DND-41 (cell line): Measurements from ENCODE around the gene PLXNB3.
A peak's percentile ranks its signal among the peaks of the same experiment; 100 is the strongest.

Experiments
- ATAC-seq: fragments of 200-7000 bp; cut with Tn5 transposase; 3 replicates; pipeline ENCODE4 v1.9.1; 2021; ENCODE audit warnings: low read depth; ENCODE audit not compliant: insufficient read depth
- DNase-seq: peaks from one replicate; pipeline ENCODE4 v3.0.0-alpha.2; 2020
- H2AFZ ChIP-seq: 2 replicates; pipeline ENCODE4 v1.6.0; 2012; ENCODE audit warnings: low read depth, low read length
- H3K27ac ChIP-seq: 2 replicates; pipeline ENCODE4 v1.5.1; 2012; ENCODE audit warnings: low read length, inconsistent platforms
- H3K27me3 ChIP-seq: fragments of 200-600 bp; sonication (generic); 2 replicates; pipeline ENCODE4 v1.6.0; 2012; ENCODE audit warnings: low read length, mild to moderate bottlenecking, inconsistent platforms; ENCODE audit not compliant: insufficient read depth, poor library complexity
- H3K36me3 ChIP-seq: 2 replicates; pipeline ENCODE4 v1.5.1; 2012; ENCODE audit warnings: low read length, inconsistent platforms; ENCODE audit not compliant: insufficient read depth
- H3K4me1 ChIP-seq: 2 replicates; pipeline ENCODE4 v1.5.1; 2012; ENCODE audit warnings: mild to moderate bottlenecking, low read length; ENCODE audit not compliant: insufficient read depth
- H3K4me2 ChIP-seq: 2 replicates; pipeline ENCODE4 v1.6.0; 2012; ENCODE audit warnings: mild to moderate bottlenecking, moderate library complexity, low read length, inconsistent platforms; ENCODE audit not compliant: insufficient read depth
- H3K4me3 ChIP-seq, 2 experiments: fragments of 200-600 bp in 1 of 2; shearing (Covaris generic) in 1 of 2; 2 replicates each; pipeline ENCODE4 v1.5.1; 2012 to 2016; ENCODE audit warnings: inconsistent platforms in 2 of 2, low read length in 2 of 2, mild to moderate bottlenecking in 2 of 2, low read depth in 1 of 2, moderate library complexity in 1 of 2
- H3K79me2 ChIP-seq: 2 replicates; pipeline ENCODE4 v1.6.0; 2012; ENCODE audit warnings: low read length, inconsistent platforms; ENCODE audit not compliant: insufficient read depth
- H3K9ac ChIP-seq: 2 replicates; pipeline ENCODE4 v1.6.0; 2012; ENCODE audit warnings: low read depth, mild to moderate bottlenecking, inconsistent platforms, low read length, moderate library complexity
- H3K9me3 ChIP-seq: 2 replicates; pipeline ENCODE4 v1.5.1; 2012; ENCODE audit warnings: low read length, moderate library complexity, mild to moderate bottlenecking, inconsistent platforms; ENCODE audit not compliant: insufficient read depth, severe bottlenecking
- H4K20me1 ChIP-seq: 2 replicates; pipeline ENCODE4 v1.6.0; 2012; ENCODE audit warnings: low read length; ENCODE audit not compliant: insufficient read depth
- EZH2 ChIP-seq: IDR thresholded peaks from 3 replicates; pipeline ENCODE4 v1.6.1; 2012; ENCODE audit warnings: borderline replicate concordance, low read depth, mild to moderate bottlenecking, moderate library complexity, low read length, inconsistent platforms; ENCODE audit not compliant: severe bottlenecking
- TF ChIP-seq, protein P1 (sequence below): IDR thresholded peaks from 2 replicates; pipeline ENCODE4 v1.5.1; 2012; ENCODE audit warnings: borderline replicate concordance, low read length, moderate library complexity, mild to moderate bottlenecking; ENCODE audit not compliant: poor library complexity, severe bottlenecking; ENCODE audit errors: extremely low read depth

Gene PLXNB3

DNA sequence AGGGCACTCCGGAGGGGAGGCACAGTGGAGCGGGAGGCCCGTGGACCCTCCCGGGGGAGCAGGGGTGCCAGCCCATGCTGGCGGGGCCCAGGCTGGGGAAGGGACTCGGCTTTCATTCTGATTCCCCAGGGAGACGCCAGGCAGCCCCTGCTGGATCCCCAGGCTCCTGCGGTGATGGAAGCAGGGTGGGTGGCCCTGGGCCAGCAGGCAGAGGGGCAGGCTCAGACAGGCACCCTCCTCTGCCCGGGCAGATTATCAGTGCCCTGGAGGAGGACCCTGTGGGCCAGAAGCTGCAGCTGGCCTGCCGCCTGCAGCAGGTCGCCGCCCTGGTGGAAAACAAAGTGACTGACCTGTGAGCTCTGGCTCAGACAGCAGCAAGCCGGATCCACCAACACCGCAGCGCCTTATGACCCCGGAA, 14.6 kb downstream of the PLXNB3 start:
- no peaks in the 10 kb centered on the region for H3K9me3 ChIP-seq

DNA sequence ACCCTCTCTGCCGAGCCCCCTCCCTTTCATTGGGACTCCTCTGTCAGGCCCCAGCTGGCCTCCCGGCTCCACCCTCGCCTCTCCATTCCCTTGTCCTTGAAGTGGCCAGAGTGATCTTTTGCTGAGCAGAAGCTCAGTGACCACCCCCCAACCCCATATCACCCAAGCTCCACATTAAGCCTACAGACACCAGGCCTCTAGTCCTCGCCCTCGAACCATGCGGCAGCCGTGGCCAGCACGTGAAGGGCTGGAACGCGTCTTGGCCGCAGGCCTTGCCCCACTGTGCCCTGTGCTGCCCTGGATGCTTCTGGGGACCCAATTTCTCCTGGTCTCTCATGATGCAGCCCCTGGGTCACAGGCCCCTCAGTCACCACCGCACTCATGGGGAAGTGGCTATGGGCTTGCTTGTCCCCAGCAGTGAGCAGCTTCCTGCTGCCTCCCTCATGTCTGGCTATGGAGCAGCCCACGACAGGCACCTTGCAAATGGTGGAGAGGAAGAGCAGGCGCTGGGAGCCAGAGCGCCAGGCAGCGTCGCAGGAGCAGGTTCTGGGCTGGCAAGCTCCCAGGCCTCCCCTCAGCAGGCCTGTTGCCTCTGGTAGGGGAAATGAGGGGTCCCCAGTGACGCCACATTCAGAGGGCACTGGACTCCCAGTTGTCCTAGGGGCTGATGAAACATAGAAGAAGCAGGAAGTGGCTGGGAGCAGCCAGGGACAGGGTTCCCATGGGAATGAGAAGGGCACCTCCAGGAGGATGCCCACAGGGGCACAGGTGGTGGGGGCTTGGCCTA, 16.0 kb downstream of the PLXNB3 start:
- Histone ChIP-seq H3K79me2 (no peaks in the 10 kb centered on the region), H3K27me3 (no peaks in the 10 kb centered on the region), H3K27ac (no peak overlapping the region), H3K4me2 (no peak overlapping the region), H3K4me3 (no peak overlapping the region), H4K20me1 (no peaks in the 10 kb centered on the region), H3K9me3 (no peaks in the 10 kb centered on the region), H3K36me3 (no peaks in the 10 kb centered on the region), H3K4me1 (no peaks in the 10 kb centered on the region), H2AFZ (no peak overlapping the region), H3K9ac (no peak overlapping the region)
- DNase-seq (no peak), ATAC-seq (0 out of 3 replicates have a peak, but pooled peaks have one; percentile 10)
- TF ChIP-seq EZH2: no peak
- TF ChIP-seq, protein P1, sequence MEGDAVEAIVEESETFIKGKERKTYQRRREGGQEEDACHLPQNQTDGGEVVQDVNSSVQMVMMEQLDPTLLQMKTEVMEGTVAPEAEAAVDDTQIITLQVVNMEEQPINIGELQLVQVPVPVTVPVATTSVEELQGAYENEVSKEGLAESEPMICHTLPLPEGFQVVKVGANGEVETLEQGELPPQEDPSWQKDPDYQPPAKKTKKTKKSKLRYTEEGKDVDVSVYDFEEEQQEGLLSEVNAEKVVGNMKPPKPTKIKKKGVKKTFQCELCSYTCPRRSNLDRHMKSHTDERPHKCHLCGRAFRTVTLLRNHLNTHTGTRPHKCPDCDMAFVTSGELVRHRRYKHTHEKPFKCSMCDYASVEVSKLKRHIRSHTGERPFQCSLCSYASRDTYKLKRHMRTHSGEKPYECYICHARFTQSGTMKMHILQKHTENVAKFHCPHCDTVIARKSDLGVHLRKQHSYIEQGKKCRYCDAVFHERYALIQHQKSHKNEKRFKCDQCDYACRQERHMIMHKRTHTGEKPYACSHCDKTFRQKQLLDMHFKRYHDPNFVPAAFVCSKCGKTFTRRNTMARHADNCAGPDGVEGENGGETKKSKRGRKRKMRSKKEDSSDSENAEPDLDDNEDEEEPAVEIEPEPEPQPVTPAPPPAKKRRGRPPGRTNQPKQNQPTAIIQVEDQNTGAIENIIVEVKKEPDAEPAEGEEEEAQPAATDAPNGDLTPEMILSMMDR: no peak

More for the DNA sequence above, 14.6 kb downstream of the PLXNB3 start:
- no peak overlapping the region for H3K9ac ChIP-seq
- no peaks in the 10 kb centered on the region for H4K20me1 ChIP-seq
- no peaks in the 10 kb centered on the region for H3K4me1 ChIP-seq
- no peaks in the 10 kb centered on the region for H3K79me2 ChIP-seq
- DNase-seq (no peak), ATAC-seq (no peak; the same call in 2 of the 3 replicates)
- H3K4me3 ChIP-seq: no peak overlapping the region
- no peaks in the 10 kb centered on the region for H3K27me3 ChIP-seq
- no peak overlapping the region for H3K27ac ChIP-seq
- TF ChIP-seq, protein P1: peak; percentile 31
- TF ChIP-seq EZH2: no peak
- no peak overlapping the region for H2AFZ ChIP-seq
- H3K36me3 ChIP-seq: no peaks in the 10 kb centered on the region
- no peak overlapping the region for H3K4me2 ChIP-seq

DNA sequence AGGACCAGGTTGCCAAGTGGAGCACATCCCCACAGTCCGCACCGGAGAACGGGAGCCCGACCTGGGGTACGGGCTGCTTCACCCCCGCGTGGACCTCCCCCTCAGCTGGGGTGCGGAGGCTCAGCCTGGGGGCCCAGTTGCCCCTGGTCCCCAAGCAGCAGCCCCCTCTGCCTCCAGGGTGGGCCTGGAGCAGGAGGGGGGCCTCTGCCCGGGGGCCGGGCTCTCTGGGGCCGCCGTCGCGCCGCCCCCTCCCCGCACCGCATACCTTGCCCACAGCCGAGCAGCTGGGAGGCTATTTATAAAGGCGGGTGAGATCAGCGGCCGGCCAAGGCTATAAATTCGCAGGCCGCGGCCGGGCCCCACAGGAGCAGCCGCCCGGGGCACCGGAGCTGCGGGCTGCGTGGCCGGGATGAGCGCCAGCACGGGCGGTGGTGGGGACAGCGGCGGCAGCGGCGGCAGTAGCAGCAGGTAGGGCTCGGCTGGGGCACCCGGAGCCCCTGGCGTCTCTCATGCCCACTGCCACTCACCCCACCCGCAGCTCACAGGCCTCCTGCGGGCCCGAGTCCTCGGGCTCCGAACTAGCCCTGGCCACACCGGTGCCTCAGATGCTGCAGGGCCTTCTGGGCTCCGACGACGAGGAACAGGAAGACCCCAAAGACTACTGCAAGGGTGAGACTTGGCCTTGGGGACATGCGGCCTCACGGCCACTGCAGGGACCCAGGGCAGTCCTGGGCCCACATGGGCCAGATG, 16.8 kb downstream of the PLXNB3 start, which contains the start of gene SRPK3:
Gene SRPK3 (plus strand): TSS at position 364 of the 750 bp plus-strand sequence. CDS start 46 bp downstream, at position 410.
- H3K4me1 ChIP-seq: no peaks in the 10 kb centered on the region
- H3K27ac ChIP-seq: no peak within 1 kb of the TSS
- H4K20me1 ChIP-seq: no peaks in the 10 kb centered on the region
- TF ChIP-seq EZH2: no peak
- TF ChIP-seq, protein P1: no peak
- DNase-seq: no peak
- no peak within 1 kb of the TSS for H2AFZ ChIP-seq
- H3K79me2 ChIP-seq: no peaks in the 10 kb centered on the region
- no peaks in the 10 kb centered on the region for H3K27me3 ChIP-seq
- H3K9me3 ChIP-seq: no peaks in the 10 kb centered on the region
- peaks cover 7% of the 10 kb centered on the region for H3K36me3 ChIP-seq
- H3K4me2 ChIP-seq: no peak within 1 kb of the TSS
- no peak for ATAC-seq
- H3K9ac ChIP-seq: no peak within 1 kb of the TSS
- no peak within 1 kb of the TSS for H3K4me3 ChIP-seq
